ENCODE data around the gene DNAH14. TPM values are rescaled to one million over a fixed set of nuclear protein-coding genes. Genes with fewer than 3 reads are reported as not detected.
"Not testable (repeated sequence)": the region's sequence is repeated elsewhere in the genome, so short reads cannot be mapped to it uniquely, and the experiment has no call there.

DNAH14 gene
- total and polyA plus RNA-seq, 4 donors, result 16.4 to 54.0 (median 33.9) TPM

DNA sequence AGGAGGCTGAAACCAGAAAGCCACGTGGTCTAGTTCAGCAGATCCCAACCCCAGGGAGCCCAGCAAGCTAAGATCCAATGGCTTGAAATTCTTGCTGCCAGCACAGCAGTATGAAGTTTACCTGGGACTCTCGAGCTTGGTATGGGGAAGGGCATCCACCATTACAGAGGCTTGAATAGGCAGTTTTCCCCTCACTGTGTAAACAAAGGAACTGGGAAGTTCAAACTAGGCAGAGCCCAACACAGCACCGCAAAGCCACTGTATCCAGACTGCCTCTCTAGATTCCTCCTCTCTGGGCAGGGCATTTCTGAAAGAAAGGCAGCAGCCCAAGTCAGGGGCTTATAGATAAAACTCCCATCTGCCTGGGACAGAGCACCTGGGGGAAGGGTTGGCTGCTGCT is 280.7 kb downstream of the DNAH14 start:
- DNase-seq (ENCODE audit: low read depth in 4 of 6, low spot score in 6 of 6); H3K4me1 ChIP-seq (ENCODE audit: control insufficient read depth, insufficient read depth, low read length); H3K9me3 ChIP-seq (ENCODE audit: control insufficient read depth, insufficient read depth, low read length); H3K27ac ChIP-seq (ENCODE audit: low read depth, low read length); H3K36me3 ChIP-seq (ENCODE audit: control insufficient read depth, insufficient read depth, low read length); H3K4me3 ChIP-seq (ENCODE audit: low read depth, low read length); H3K27me3 ChIP-seq (ENCODE audit: control insufficient read depth, insufficient read depth, low read length): not testable (repeated sequence)
- 80% methylated on average over 2 of the region's 3 CpGs for WGBS (ENCODE audit: insufficient coverage)

DNA sequence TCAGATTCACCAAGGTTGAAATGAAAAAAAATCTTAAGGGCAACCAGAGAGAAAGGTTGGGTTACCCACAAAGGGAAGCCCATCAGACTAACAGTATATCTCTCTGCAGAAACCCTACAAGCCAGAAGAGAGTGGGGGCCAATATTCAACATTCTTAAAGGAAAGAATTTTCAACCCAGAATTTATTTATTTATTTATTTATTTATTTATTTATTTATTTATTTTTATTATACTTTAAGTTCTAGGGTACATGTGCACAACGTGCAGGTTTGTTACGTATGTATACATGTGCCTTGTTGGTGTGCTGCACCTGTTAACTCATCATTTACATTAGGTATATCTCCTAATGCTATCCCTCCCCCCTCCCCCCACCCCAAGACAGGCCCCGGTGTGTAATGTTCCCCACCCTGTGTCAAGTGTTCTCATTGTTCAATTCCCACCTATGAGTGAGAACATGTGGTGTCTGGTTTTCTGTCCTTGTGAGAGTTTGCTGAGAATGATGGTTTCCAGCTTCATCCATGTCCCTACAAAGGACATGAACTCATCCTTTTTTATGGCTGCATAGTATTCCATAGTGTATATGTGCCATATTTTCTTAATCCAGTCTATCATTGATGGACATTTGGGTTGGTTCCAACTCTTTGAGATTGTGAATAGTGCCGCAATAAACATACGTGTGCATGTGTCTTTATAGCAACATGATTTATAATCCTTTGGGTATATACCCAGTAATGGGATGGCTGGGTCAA is 282.4 kb downstream of the DNAH14 start:
- not testable (repeated sequence) for H3K27ac ChIP-seq (ENCODE audit: low read depth, low read length); H3K9me3 ChIP-seq (ENCODE audit: control insufficient read depth, insufficient read depth, low read length); H3K36me3 ChIP-seq (ENCODE audit: control insufficient read depth, insufficient read depth, low read length); H3K27me3 ChIP-seq (ENCODE audit: control insufficient read depth, insufficient read depth, low read length); H3K4me1 ChIP-seq (ENCODE audit: control insufficient read depth, insufficient read depth, low read length); DNase-seq (ENCODE audit: low read depth in 4 of 6, low spot score in 6 of 6); H3K4me3 ChIP-seq (ENCODE audit: low read depth, low read length)
- no CpG with 5 or more reads among the region's 5 CpGs for WGBS (ENCODE audit: insufficient coverage)

DNA sequence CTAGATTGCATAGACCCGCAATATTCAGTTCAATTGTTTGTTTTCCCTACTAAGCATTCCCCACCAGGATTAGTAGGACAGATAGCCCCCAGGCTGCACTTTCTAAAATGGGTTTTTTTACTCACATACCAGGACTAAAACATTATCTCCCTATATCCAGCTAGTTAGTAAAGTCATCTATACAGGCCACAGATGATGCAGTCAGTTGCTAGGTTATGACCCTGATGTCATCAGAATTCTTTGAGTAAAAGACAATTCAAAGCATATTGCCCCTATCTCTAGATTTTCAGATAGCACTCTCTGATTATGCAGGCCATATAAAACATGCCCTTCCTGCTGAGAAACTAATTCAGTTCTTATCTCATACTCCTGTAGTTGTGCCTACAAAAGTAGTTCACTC is 294.8 kb downstream of the DNAH14 start:
- H3K4me1 ChIP-seq (ENCODE audit: control insufficient read depth, insufficient read depth, low read length), result no peaks in the 10 kb centered on the region
- H3K9me3 ChIP-seq (ENCODE audit: control insufficient read depth, insufficient read depth, low read length), result no peaks in the 10 kb centered on the region
- no peak overlapping the region for H3K27ac ChIP-seq (ENCODE audit: low read depth, low read length)
- H3K36me3 ChIP-seq (ENCODE audit: control insufficient read depth, insufficient read depth, low read length), result no peaks in the 10 kb centered on the region
- H3K4me3 ChIP-seq (ENCODE audit: low read depth, low read length), result no peak overlapping the region
- H3K27me3 ChIP-seq (ENCODE audit: control insufficient read depth, insufficient read depth, low read length), result no peaks in the 10 kb centered on the region
- DNase-seq (ENCODE audit: low read depth in 4 of 6, low spot score in 6 of 6), result no peak
- 63% methylated on average over 1 of the region's 1 CpG for WGBS (ENCODE audit: insufficient coverage)

DNA sequence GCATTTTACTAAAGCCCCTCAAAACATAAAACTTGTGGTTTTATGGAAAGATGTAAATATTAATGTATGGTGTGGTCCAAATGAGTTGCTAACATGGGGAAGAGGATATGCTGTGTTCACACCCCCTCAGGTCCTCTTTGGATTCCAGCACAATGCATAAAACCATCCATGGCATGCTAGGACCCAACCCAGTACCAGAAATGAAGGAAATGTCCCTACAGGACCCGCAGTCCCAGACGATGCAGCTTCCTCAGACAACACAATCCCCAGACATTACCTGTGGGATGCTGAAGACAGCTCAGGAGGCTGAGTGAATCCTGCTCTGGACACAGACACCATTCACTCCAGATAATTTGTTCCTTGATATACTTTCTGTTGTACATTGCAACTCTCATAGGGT is 296.2 kb downstream of the DNAH14 start:
- no peak for DNase-seq (ENCODE audit: low read depth in 4 of 6, low spot score in 6 of 6)
- H3K4me1 ChIP-seq (ENCODE audit: control insufficient read depth, insufficient read depth, low read length), result no peaks in the 10 kb centered on the region
- no peaks in the 10 kb centered on the region for H3K9me3 ChIP-seq (ENCODE audit: control insufficient read depth, insufficient read depth, low read length)
- 93% methylated on average over 2 of the region's 2 CpGs for WGBS (ENCODE audit: insufficient coverage)
- H3K4me3 ChIP-seq (ENCODE audit: low read depth, low read length), result no peak overlapping the region
- no peaks in the 10 kb centered on the region for H3K36me3 ChIP-seq (ENCODE audit: control insufficient read depth, insufficient read depth, low read length)
- no peak overlapping the region for H3K27ac ChIP-seq (ENCODE audit: low read depth, low read length)
- H3K27me3 ChIP-seq (ENCODE audit: control insufficient read depth, insufficient read depth, low read length), result no peaks in the 10 kb centered on the region

DNA sequence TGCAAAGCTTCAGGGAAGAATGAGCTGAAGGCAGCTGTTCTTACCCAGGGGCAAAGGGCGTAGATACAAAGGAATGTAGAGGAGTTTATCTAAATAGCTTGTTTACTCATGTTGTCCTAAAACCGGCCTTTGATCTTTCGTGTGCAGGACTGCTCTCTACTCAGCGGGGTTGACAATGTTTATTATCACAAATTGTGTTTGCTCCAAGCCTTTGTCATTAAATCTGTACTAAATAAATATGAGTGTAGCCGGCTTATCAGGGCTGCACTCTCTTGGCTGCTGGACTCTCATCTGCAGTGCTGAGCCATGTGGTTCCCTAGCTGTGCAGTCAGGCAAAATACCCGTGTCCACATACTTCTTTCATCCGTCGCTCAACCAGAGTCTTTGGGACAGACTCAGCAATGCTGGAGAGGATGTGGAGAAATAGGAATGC is 299.4 kb downstream of the DNAH14 start:
- Histone ChIP-seq H3K4me1 (ENCODE audit: control insufficient read depth, insufficient read depth, low read length) (no peaks in the 10 kb centered on the region), H3K27ac (ENCODE audit: low read depth, low read length) (no peak overlapping the region), H3K36me3 (ENCODE audit: control insufficient read depth, insufficient read depth, low read length) (no peaks in the 10 kb centered on the region), H3K9me3 (ENCODE audit: control insufficient read depth, insufficient read depth, low read length) (no peaks in the 10 kb centered on the region), H3K27me3 (ENCODE audit: control insufficient read depth, insufficient read depth, low read length) (no peaks in the 10 kb centered on the region), H3K4me3 (ENCODE audit: low read depth, low read length) (no peak overlapping the region)
- 80% methylated on average over 3 of the region's 8 CpGs for WGBS (ENCODE audit: insufficient coverage)
- no peak for DNase-seq (ENCODE audit: low read depth in 4 of 6, low spot score in 6 of 6)

DNA sequence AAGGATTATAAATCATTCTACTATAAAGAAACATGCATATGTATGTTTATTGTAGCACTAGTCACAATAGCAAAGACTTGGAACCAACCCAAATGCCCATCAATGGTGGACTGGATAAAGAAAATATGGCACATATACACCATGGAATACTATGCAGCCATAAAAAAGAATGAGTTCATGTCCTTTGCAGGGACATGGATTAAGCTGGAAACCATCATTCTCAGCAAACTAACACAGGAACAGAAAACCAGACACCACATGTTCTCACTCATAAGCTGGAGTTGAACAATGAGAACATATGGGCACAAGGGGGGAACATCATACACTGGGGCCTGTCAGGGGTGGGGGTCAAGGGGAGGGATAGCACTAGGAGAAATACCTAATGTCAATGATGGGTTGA is 300.0 kb downstream of the DNAH14 start:
- not testable (repeated sequence) for H3K4me1 ChIP-seq (ENCODE audit: control insufficient read depth, insufficient read depth, low read length); DNase-seq (ENCODE audit: low read depth in 4 of 6, low spot score in 6 of 6); H3K9me3 ChIP-seq (ENCODE audit: control insufficient read depth, insufficient read depth, low read length); H3K4me3 ChIP-seq (ENCODE audit: low read depth, low read length); H3K36me3 ChIP-seq (ENCODE audit: control insufficient read depth, insufficient read depth, low read length); H3K27me3 ChIP-seq (ENCODE audit: control insufficient read depth, insufficient read depth, low read length); H3K27ac ChIP-seq (ENCODE audit: low read depth, low read length)

DNA sequence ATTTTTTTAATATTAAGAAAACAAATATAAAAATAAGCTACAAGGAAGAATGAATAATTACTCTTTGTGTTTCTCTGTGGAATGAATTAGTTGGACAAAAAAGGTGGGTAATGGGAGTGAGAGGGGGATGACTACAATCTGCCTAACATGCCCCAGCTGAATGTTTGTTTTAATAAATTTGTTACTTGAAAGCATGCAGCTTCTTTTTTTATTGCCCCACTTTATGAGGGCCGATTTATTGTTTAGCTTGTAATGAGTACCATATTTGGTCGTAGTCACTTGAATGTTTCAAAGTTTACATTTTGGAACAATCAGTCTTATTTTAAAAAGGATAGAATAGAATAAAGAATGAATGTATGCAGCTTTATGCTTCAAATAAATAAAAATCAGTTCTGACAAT is 301.0 kb downstream of the DNAH14 start:
- Histone ChIP-seq H3K27me3 (ENCODE audit: control insufficient read depth, insufficient read depth, low read length) (no peaks in the 10 kb centered on the region), H3K9me3 (ENCODE audit: control insufficient read depth, insufficient read depth, low read length) (no peaks in the 10 kb centered on the region), H3K36me3 (ENCODE audit: control insufficient read depth, insufficient read depth, low read length) (no peaks in the 10 kb centered on the region), H3K27ac (ENCODE audit: low read depth, low read length) (no peak overlapping the region), H3K4me1 (ENCODE audit: control insufficient read depth, insufficient read depth, low read length) (no peaks in the 10 kb centered on the region), H3K4me3 (ENCODE audit: low read depth, low read length) (no peak overlapping the region)
- DNase-seq (ENCODE audit: low read depth in 4 of 6, low spot score in 6 of 6), result no peak
- WGBS (ENCODE audit: insufficient coverage), result no CpG with 5 or more reads among the region's 2 CpGs

DNA sequence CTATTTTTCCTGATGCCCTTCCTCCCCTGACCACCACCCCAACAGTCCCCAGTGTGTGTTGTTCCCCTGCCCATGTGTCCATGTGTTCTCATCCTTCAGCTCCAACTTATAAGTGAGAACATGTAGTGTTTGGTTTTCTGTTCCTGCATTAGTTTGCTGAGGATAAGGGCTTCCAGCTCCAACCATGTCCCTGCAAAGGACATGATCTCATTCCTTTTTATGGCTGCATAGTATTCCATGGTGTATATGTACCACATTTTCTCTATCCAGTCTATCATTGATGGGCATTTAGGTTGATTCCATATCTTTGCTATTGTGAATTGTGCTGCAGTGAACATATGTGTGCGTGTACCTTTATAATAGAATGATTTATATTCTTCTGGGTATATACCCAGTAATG is 303.5 kb downstream of the DNAH14 start:
- H3K27ac ChIP-seq (ENCODE audit: low read depth, low read length); H3K27me3 ChIP-seq (ENCODE audit: control insufficient read depth, insufficient read depth, low read length); H3K9me3 ChIP-seq (ENCODE audit: control insufficient read depth, insufficient read depth, low read length); H3K4me3 ChIP-seq (ENCODE audit: low read depth, low read length); H3K4me1 ChIP-seq (ENCODE audit: control insufficient read depth, insufficient read depth, low read length); DNase-seq (ENCODE audit: low read depth in 4 of 6, low spot score in 6 of 6); H3K36me3 ChIP-seq (ENCODE audit: control insufficient read depth, insufficient read depth, low read length): not testable (repeated sequence)
- WGBS (ENCODE audit: insufficient coverage), result no CpG with 5 or more reads among the region's 1 CpG

DNA sequence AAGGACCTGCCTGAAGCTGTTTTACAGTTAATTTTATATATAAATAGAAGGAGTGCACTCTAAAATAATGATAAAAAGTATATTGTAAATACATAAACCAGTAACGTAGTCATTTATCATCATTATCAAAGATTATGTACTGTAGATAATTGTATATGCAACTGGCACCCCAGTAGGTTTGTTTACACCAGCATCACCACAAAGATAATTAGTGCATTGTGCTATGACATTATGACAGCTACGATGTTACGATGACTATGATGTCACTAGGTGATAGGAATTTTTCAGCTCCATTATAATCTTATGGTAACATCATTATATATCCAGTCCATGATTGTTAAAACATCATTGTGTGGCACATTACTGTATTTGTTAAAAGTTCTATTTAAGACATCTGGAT is 313.1 kb downstream of the DNAH14 start:
- no peak overlapping the region for H3K27ac ChIP-seq (ENCODE audit: low read depth, low read length)
- no peaks in the 10 kb centered on the region for H3K27me3 ChIP-seq (ENCODE audit: control insufficient read depth, insufficient read depth, low read length)
- no peaks in the 10 kb centered on the region for H3K36me3 ChIP-seq (ENCODE audit: control insufficient read depth, insufficient read depth, low read length)
- H3K4me3 ChIP-seq (ENCODE audit: low read depth, low read length), result no peak overlapping the region
- WGBS (ENCODE audit: insufficient coverage), result no CpG with 5 or more reads among the region's 3 CpGs
- H3K4me1 ChIP-seq (ENCODE audit: control insufficient read depth, insufficient read depth, low read length), result no peaks in the 10 kb centered on the region
- no peaks in the 10 kb centered on the region for H3K9me3 ChIP-seq (ENCODE audit: control insufficient read depth, insufficient read depth, low read length)
- no peak for DNase-seq (ENCODE audit: low read depth in 4 of 6, low spot score in 6 of 6)

DNA sequence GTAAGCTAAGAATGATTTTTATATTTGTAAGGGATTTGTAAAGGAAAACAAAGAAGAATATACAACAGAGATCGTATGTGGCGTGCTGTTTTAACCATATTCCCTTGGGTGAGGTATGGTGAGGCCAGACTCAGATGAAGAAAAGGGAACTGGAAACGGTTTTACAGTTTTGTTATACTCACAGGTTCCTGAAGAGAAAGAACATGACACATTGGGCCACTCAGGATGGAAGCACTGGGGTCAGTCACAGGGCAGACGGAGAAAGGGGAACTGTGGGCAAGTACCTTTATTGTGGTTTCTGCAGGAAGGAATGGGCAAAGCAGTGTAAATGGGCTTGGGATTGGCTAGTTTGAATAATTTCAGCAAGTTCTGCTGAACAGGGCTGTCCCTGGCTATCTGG is 321.0 kb downstream of the DNAH14 start:
- Histone ChIP-seq H3K27me3 (ENCODE audit: control insufficient read depth, insufficient read depth, low read length) (no peaks in the 10 kb centered on the region), H3K36me3 (ENCODE audit: control insufficient read depth, insufficient read depth, low read length) (no peaks in the 10 kb centered on the region), H3K4me1 (ENCODE audit: control insufficient read depth, insufficient read depth, low read length) (no peaks in the 10 kb centered on the region), H3K9me3 (ENCODE audit: control insufficient read depth, insufficient read depth, low read length) (no peaks in the 10 kb centered on the region), H3K27ac (ENCODE audit: low read depth, low read length) (no peak overlapping the region), H3K4me3 (ENCODE audit: low read depth, low read length) (no peak overlapping the region)
- DNase-seq (ENCODE audit: low read depth in 4 of 6, low spot score in 6 of 6), result no peak
- 83% methylated on average over 4 of the region's 4 CpGs for WGBS (ENCODE audit: insufficient coverage)

All from spinal cord (tissue), 10 donors.